GM19467 (cell line): ENCODE data around the gene UBE2E2.
"Not testable (repeated sequence)": the region's sequence is repeated elsewhere in the genome, so short reads cannot be mapped to it uniquely, and the experiment has no call there.

Source experiments
- ATAC-seq: cut with Tn5 transposase; IDR thresholded peaks from one replicate; pipeline ENCODE4 v1.9.1; 2021; ENCODE audit warnings: mild to moderate bottlenecking, moderate library complexity; ENCODE audit not compliant: unreplicated experiment

The UBE2E2 gene

GRCh38 chr3:23602971-23603370 is 399.8 kb downstream of the UBE2E2 start:
- no peak for ATAC-seq

GRCh38 chr3:23607184-23607847 is 404.2 kb downstream of the UBE2E2 start:
- no peak for ATAC-seq

GRCh38 chr3:23608650-23609049 is 405.5 kb downstream of the UBE2E2 start:
- no peak for ATAC-seq

- ATAC-seq, result no peak
These were observed 408.7 kb downstream of the UBE2E2 start for GRCh38 chr3:23611737-23612295.

GRCh38 chr3:23612296-23612891 is 409.3 kb downstream of the UBE2E2 start:
- ATAC-seq, result no peak

GRCh38 chr3:23615068-23615467 is 411.9 kb downstream of the UBE2E2 start:
- no peak for ATAC-seq

GRCh38 chr3:23618475-23618874 is 415.3 kb downstream of the UBE2E2 start:
- ATAC-seq, result not testable (repeated sequence)

GRCh38 chr3:23619705-23620637 is 416.8 kb downstream of the UBE2E2 start:
- no peak for ATAC-seq

GRCh38 chr3:23620638-23621015 is 417.5 kb downstream of the UBE2E2 start:
- no peak for ATAC-seq

GRCh38 chr3:23623844-23624243 is 420.7 kb downstream of the UBE2E2 start:
- ATAC-seq, result no peak

GRCh38 chr3:23624305-23624704 is 421.2 kb downstream of the UBE2E2 start:
- ATAC-seq, result no peak

GRCh38 chr3:23626442-23626841 is 423.3 kb downstream of the UBE2E2 start:
- ATAC-seq, result no peak

GRCh38 chr3:23629181-23629894 is 426.2 kb downstream of the UBE2E2 start:
- no peak for ATAC-seq

- ATAC-seq, result no peak
These were observed 430.3 kb downstream of the UBE2E2 start for GRCh38 chr3:23633261-23633960.

- ATAC-seq, result no peak
These were observed 434.2 kb downstream of the UBE2E2 start for GRCh38 chr3:23637339-23637738.

GRCh38 chr3:23640471-23641146 is 437.5 kb downstream of the UBE2E2 start:
- ATAC-seq, result no peak
